C4-2B (cell line): ENCODE data around the gene ASXL1.

Experiments used
- H3K27ac ChIP-seq: fragments of 450-650 bp; 2 replicates; pipeline ENCODE4 v1.5.1; 2017
- ZFX ChIP-seq: fragments of 450-650 bp; IDR thresholded peaks from 2 replicates; pipeline ENCODE4 v1.6.1; 2017
- TF ChIP-seq, protein P1 (sequence below): fragments of 450-650 bp; conservative IDR thresholded peaks from 2 replicates; pipeline ENCODE4 v1.5.1; 2017; ENCODE audit warnings: mild to moderate bottlenecking

Gene ASXL1

DNA sequence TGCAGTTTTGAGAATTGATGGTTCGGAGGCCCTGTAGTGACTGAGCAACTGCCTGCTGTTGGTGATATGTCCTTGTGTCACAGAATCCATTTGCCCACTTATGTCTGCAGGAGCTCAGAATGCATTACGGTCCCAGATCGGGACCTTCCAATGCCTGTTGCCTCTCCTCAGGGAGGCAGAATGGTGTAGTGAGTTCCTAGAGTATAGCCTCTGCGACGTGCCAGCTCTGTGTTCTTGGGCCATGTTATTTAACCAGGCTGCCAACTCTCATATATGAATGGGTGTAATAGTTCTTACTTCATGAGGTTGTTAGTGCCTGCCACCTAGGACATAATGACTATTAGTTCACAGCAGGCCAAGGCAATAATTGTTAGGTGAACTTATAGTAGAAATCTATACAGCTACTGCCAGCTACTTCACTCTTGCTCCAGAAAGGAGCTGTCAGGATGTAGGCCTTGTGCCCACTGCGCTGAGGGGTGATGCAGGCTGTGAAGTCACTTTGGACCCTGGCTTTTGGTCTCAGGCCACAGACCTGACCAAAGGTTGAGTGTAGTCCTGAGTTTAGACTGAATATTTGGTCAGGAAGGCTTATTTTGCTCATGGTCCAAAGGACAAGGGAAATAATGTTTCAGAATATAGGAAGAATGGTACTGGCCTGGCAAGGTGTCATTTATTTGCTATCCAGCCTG lies 82.1 kb downstream of the ASXL1 start:
- TF ChIP-seq ZFX: no peak
- TF ChIP-seq, protein P1, sequence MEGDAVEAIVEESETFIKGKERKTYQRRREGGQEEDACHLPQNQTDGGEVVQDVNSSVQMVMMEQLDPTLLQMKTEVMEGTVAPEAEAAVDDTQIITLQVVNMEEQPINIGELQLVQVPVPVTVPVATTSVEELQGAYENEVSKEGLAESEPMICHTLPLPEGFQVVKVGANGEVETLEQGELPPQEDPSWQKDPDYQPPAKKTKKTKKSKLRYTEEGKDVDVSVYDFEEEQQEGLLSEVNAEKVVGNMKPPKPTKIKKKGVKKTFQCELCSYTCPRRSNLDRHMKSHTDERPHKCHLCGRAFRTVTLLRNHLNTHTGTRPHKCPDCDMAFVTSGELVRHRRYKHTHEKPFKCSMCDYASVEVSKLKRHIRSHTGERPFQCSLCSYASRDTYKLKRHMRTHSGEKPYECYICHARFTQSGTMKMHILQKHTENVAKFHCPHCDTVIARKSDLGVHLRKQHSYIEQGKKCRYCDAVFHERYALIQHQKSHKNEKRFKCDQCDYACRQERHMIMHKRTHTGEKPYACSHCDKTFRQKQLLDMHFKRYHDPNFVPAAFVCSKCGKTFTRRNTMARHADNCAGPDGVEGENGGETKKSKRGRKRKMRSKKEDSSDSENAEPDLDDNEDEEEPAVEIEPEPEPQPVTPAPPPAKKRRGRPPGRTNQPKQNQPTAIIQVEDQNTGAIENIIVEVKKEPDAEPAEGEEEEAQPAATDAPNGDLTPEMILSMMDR: no peak
- H3K27ac ChIP-seq: no peak overlapping the region

DNA sequence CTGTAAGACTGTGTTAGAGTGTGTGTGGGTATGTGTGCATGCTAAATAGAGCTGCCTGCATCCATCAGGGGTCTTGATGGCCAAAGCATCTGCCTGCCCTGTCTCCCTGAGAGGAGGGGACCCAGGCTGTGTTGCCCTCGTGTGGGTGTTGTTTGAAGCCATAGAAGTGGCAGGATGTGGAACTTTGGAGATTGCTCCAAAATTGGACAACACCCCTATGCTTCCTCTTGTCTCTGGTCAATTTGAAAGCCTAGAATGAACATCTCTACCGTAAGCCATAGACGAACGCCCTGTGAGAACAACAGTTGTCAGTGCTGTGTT lies 82.6 kb downstream of the ASXL1 start:
- TF ChIP-seq, protein P1: no peak
- TF ChIP-seq ZFX: no peak
- no peak overlapping the region for H3K27ac ChIP-seq

DNA sequence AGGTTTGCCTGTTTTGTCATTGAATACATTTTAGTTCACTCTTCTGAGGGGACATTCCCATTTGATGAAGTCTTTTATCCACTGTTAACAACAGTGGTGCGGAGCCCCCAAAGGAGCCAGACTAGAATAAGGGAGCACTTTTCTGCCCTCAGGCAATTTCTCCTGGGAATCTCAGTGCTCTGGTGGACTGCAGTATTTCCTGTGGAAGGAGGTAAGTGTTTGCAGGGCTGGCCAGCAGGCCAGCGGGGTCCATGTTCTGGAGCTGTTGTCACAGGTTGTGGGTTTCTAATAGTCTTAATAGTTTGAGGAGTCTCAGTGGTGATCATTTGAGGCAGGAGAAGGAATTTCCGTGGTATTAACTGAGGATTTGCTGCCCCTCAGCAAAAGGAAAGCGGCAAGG lies 83.5 kb downstream of the ASXL1 start:
- no peak for TF ChIP-seq ZFX
- TF ChIP-seq, protein P1: no peak
- H3K27ac ChIP-seq: no peak overlapping the region

DNA sequence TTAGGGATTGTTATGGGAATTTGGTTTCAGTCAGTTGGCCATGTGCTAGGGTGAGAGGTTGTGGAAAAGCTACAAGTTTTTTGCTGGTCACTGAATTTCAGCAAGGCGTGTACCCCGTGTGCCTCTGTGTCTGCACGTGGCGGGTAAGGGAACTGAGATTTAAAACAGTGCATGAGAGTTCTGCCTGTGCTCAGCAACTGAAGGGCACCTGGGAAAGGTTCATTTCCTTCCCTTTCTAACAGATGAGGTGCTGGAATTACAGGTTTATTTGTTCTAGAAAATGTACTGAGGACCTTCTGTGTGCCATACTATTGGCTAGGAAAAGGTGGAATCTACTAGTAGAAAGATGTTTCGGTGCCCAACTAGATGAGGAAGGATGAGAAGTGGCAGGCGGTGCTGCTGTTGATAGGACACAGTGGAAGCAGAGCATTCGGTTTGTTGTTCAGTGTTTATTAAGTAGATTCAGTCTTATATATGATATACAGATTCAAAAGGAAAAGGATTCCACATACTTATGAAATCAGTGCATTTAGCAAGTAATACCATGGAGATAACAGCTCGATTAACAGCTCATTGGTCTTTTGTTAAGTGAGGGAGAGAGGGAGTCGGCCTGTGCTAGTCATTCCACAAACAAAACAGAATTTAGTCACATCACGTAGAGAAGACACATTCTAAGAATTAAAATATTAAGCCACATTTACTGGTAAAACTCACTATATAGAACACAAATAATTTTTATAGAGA lies 84.7 kb downstream of the ASXL1 start:
- TF ChIP-seq ZFX: no peak
- TF ChIP-seq, protein P1: no peak

DNA sequence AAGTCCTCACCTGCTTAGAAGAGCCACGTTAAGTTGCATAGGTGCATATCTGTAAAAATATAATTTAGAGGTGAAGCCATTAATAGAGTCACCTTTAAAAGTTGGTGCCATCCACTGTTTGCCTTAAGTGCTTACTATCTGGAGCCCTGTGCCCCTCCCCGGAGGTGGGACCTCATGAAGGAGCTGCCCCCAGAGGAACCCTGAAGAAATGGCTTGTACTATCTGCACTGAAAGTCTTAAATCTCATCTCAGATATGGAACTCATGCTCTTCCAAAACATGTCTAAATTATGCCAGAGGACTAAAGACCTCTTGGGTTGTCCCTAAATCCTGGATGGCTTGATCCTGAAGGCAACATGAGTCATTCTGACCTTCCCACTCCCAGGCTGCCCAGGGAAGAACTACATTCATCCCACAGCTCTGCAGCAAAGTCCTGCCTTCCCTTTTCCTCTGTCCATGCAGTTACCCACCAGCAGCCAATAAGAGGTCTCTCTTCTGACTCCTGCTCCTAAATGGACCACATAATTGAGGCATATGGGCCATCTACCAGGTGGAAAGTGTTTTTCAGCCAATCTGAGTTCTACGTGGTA lies 85.3 kb downstream of the ASXL1 start:
- no peak for TF ChIP-seq ZFX
- TF ChIP-seq, protein P1: no peak
- no peak overlapping the region for H3K27ac ChIP-seq

More for the DNA sequence above, 84.7 kb downstream of the ASXL1 start:
- no peak overlapping the region for H3K27ac ChIP-seq

DNA sequence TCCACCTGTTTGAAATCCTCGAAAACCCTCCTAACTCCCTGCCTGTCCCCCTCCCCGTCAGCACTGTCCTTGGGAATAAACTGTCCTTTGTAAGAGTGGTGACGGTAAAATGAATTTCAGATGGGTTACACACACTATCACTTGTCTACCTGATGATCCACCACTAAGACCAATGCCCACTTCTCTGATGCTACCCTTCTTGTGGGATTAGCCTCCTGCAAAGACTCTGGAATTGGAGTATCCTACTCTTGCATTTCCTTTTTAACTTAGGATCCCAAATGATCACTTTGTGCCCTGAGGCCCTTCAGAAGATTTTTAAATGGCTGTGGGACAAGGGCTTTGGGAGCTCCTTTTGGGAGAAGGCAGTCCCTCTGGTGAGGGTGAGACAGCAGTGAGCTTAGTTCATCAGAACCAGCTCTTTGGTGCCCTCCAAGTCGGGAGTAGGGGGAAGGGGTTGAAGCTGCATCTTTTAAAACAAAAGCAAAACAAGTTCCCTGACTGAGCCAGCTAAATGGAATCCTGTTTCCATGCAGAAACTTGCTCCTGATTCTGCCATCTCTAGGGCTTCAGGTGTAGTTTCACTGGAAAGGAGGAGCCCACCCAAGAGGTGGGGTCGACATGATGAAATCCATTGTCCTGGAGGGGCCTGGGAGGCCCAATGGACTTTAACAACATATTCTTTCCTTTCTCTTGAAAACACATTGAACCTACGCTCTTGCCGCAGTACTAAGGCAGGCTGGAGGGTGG lies 86.5 kb downstream of the ASXL1 start:
- H3K27ac ChIP-seq: no peak overlapping the region

More for the DNA sequence above, 86.5 kb downstream of the ASXL1 start:
- no peak for TF ChIP-seq ZFX
- TF ChIP-seq, protein P1: no peak
